GOT3 (cell line): Measurements from ENCODE around the gene NOTCH4.

Experiments used
- DNase-seq: peaks from one replicate; lab custom pipeline; 2025; ENCODE audit warnings: mixed read lengths; lab: John Stamatoyannopoulos, UW

The NOTCH4 gene

DNA sequence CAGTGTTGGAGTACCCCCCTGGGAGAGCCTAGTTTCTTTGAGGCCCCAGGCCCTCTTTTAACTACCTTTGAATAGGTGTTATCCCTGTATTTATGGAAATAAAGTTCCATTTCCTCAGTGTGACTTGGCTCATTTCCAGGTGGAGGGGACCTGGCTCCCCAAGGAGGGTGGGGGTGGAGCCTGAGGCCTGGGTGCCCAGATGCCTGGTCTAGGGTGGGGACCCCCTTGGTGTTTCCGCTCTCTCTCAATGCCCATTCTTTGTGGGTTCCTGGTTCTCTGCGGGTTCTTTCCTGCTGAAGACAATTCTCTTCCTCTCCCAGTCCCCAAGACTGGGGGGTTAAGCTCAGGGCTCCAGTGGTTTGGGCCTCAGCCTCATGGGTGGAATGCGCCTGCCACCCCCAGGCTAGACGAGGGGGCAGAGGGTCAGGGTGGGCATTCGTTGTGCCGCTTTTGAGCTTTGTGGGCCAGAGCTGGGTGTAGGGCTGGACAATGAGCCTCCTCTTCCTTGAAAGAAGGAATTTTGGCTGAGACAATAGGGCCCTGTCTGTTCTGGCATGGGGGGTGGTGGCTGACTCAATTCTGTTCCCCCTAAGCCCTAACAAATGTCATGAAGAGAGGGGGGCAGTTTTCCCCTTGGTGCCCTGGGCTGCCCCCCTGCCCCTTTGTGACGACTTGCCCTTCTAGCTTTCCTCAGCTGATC lies 60.2 kb downstream of the NOTCH4 start:
- DNase-seq = no peak

DNA sequence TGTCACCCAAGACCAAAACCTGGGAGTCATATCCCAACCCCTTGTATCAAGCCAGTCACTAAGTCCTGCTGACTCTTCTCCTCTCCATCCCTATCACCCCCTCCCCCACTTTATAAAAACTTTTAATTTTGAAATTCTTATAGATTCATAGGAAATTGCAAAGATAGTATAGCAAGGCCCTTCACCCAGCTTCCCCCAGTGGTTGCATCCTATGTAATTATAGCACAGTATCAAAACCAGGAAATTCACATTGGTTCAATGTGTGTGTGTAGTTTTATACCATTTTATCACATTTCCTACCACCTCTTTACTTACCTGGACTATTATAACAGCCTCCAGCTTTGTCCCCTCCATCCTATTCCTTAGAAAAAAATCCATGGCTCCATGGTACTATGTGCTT lies 65.8 kb downstream of the NOTCH4 start:
- DNase-seq = no peak

DNA sequence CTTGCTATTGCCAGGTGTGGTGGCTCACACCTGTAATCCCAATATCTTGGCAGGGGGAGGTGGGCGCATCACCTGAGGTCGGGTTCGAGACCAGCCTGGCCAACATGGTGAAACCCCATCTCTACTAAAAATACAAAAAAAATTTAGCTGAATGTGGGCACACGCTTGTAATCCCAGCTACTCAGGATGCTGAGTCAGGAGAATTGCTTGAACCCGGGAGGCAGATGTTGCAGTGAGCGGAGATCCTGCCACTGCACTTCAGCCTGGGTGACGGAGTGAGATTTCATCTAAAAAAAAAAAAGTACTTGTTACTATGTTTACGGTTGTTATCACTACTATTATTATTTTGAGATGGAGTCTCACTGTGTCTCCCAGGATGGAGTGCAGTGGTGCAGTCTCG lies 67.0 kb downstream of the NOTCH4 start:
- no peak for DNase-seq

DNA sequence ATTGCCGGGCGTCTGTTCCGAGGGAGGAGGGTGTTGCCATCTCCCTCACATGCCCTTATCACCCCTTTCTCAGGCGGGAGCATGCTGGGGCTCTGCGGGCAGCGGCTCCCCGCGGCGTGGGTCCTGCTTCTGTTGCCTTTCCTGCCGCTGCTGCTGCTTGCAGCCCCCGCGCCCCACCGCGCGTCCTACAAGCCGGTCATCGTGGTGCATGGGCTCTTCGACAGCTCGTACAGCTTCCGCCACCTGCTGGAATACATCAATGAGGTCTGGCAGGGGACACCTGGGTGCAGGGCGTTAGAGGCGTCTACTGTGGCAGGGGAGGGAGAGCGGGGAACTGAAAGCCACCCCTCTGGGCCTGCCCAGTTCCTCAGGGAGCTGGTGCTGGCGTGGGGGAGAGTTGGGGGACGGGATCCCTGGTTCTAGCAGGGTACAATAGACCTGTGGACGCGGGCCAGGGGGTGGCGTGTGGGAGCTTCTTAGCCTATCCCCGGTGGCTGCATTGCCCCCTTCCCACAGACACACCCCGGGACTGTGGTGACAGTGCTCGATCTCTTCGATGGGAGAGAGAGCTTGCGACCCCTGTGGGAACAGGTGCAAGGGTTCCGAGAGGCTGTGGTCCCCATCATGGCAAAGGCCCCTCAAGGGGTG lies 69.2 kb downstream of the NOTCH4 start:
- peak; percentile 26 for DNase-seq

DNA sequence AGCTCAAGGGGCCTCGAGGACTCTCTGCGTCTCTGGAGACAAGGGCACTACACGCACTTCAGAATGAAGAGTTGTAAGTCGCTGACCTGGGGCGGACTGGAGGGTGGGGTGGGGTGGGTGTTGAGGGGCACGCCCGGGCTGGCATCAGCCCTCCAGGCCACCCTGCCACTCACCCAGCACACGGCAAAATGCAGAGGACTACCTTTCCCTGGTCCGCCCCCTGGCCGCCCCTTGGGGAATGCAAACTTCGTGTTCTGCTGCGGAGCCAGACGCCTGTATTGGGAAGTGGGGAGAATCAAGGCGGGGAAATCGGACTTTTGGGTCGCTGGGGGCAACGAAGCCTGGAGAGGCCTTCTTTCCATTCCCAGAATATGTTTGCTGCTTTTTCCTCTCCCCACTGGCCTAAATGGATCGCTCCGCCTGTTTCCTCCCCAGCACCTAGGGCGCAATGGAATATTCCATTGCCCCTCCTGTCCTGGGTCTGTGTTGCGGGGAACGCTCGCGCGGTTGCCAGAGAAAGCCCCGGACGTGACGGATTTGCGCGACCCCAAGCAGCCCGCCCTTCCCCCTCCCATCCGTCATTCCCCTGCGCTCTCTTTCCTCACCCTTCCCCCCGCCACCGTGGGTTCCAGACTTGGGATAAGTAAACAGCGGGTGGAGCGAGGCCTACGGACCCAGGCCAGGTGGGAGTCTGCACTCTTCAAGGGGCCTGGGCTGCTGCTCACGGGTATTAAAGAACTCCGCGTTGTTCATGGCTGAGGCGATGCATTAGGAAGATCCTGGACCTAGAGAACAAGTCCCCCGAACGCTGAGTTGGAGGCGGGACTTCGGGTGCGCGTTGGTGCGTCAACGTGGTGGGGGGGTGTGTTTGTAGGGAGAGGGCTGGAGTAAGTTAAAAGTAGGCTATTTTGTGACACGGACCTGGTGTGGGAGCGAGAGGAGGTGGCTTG lies 70.0 kb downstream of the NOTCH4 start, which contains the start of gene PPT2:
Gene PPT2, plus strand, starts transcription at position 578 of the 950 bp plus-strand sequence. CDS start 454 bp downstream, outside the sequence.
- peak; percentile 49 for DNase-seq

DNA sequence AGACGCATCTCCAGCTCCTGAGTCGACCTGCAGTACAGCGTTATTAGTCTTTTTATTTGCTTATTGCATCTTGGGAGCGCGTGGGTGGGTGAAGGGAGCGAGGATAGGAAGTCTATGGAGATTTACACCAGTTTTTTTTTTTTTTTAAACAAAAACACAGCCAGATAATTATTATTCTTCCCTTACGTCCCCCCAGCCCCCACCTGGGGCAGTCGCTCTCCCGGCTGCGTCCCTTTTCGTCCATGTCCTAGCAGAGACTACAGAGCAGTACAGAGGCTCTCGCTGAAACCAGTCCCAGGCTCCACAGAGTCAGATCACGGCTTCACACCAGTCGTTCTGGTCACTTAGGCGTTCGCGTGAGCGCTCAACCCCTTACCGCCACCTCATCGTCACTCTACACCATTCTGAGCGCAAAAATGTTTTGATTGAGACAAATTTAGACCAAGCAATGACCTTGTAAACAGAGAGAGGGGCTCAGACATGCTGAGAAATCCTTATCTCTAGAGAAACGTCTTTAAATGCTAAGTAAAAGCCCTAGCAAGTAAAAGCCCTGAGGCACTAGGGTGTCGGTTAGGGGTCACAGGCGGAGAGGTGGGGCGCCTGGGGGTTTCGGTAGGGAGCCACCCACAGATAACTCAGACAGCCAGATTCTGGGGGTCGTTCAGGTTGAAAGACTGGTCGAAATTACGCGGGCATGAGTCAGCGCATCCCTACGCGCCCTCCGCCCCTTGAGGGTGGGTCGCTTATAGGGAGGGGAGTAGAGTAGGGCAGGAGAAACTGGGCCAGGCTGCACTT lies 70.9 kb downstream of the NOTCH4 start:
- DNase-seq = no peak

DNA sequence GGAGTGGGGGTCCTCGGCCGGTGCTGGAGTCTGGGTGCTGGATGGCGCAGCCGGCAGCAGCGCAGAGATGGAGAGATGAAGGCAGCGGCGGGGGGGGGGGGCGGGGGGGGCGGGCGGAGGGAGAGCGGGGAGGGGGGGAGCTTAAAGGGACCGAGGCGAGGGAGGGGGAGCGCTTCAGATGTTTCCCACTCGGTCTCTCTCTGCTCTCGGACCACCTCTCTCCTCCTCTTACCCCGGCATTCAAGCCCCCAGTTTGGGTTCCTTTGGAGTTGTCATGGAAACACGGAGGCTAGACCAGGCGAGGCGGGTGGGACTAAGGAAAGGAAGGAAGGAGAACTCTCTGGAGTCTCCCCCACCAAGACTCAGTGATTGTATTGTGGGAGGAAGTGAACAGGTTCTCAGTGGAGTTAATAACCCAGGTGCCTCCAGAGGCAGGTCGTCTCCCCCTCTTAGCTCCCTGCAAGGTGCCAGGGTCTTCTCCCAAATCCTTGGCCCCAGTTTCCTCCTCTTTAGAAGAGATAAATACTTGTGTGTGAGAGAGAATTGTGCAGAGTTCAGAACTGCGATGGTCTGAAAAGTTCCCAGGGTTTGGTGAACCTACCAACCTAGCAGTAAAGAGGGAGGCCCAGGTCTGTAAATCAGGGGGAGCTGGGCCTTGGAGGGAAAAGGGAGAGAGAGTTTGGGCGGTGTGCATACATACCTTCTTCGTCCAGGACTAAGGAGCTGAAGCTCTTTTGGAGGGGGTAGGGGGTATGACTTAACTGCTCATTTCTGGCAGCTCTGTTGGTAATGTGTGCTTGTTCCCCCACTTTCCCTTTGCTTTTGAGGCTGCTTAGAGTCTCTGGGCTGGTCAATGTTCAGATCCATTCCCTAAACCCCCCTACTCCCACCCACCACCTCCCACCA lies 71.8 kb downstream of the NOTCH4 start, which contains the start of gene PRRT1:
Gene PRRT1, minus strand, starts transcription at position 77 of the 906 bp plus-strand sequence. CDS start 112 bp downstream, outside the sequence.
- DNase-seq = no peak

DNA sequence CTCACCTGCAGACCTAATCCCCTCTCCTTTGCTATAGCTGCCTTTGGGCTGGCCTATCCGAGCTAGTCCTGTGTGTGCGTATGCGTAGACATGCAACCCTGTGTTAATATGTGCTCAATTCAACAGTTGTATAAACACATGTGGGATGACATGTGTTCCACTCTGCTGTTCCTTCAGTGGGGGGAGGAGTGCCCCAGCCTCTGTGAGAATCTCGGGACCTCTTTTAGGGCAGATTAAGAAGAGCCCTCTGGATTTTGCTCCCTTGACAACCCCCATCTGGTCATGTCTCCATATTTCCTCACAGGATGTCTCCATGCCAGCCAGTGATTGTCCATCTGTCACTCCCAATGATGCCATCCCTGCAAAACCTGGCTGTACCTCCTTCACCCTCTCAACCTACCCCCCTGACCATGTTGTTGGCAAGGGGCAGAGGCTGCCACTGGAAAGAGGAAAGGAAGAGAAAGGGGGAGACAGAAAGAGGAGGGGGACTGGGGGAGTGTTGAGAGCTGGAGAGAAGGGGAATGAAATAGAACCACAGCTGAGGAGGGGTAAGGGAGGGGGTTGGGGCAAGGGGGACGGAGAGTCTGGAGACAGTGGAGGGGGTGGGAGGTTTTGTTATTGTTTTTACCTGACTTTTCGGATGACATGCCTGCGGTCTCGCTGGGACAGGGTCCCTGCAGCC lies 72.5 kb downstream of the NOTCH4 start:
- DNase-seq = no peak

DNA sequence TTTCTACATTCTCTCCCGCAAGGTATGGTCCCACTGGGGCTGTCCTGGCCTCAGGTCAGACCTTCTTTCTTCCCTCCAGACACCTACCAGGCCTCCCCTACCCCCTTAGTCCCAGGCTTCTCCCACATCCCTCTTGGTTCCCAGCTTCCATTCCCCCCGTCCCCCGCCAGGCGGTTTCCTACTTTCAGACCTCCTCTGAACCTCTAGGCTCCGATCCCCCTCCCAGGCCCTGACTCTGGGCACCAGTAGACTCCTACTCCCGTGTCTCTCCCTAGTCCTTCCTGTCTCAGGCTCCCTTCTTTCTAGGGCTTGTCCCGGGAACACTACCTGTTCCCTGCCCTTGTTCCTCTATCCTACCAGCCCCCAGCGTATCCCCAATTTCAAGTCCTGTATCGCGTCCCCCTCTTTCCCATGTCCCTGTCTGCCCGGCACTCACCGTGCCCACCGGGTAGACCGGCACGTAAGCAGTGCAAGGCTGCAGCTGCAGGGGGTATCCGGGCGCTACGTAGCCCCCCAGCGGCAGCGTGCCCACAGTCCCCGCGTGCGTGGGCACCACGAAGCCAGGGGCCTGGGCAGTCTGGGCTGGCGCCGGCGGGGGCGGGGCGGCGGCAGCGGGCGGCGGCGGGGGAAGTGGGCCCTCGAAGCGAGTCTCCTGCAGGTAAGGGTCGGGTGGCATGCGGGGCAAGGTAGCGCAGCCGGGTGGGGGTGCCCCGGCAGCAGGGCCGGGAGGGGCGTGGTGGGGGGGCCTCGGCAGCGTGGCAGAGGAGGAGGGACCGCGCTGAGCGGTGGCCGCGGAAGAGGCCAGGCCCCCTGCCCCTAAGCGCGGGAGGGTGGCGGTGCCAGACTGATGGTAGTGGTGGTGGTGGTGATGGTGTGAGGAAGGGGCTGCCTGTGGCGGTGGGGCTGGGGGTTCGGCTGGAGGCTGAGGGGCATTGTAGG lies 73.7 kb downstream of the NOTCH4 start:
- no peak for DNase-seq

DNA sequence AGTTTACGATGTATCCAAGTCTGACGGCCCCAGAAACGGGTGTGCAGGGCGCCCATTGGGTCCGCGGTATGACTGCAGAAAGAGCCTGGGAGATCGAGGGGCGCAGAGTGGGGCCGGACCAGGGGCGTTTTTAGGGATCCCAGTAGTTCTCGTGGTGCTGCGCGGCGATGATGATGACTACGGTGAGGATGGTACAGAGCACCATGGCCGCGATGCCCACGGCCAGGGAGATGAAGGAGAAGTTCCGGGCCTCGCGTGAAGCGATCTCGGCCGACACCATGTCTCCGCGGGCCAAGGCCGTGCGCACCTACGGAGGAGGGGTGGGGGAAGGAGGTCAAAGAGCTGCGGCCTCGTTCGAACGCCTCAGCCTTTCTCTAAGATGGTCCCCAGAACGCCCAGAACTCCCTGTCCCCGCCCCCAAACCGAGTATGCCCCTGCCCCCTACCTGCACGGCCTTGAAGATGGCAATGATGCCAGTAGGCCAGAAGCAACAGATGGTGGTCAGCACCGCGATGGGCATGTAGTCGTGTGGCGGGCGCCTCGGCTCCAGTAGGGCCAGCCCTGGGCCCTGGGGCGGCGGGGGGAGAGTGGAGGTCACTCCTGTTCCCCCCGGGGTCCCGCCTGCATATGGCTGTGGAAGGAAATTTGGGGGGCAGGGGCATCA lies 74.6 kb downstream of the NOTCH4 start:
- no peak for DNase-seq

DNA sequence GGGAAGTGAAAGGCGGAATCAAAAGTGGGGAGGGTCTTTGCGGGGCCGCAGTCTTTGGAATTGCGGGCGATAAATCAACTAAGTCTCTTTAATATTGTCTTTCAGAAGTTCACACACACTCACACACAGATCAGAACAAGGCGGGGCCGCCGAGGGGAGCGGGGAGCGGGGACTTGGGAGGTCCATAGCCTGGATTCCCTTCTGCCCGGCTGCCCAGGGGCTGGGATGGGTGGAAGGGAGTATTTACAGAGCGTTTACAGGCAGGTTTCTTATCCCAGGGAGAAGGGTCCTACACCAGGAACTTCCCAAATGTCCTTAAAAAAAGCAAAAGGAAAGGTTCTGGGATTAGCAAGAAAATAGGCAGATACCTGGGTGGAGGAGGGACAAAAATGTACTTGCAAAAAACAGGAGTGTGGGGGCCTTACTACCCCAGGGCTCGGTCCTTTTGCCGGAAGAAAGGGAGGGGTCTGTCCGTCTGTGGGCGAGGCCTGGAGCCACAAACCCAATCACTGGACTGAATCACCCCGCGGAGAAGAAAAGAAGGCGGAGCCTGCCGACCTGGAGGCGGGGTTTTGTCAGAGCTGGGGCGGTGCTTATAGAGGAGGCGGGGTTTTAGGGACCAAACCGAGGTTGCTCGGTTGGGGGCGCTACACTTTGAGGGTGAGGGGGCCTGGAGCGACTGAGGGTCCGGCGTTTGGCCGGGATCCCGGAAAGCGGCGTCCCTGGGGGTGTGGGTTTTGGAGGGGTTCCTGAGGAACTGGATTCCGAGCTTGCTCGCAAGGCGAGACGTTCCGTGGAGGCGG lies 75.4 kb downstream of the NOTCH4 start:
- no peak for DNase-seq

DNA sequence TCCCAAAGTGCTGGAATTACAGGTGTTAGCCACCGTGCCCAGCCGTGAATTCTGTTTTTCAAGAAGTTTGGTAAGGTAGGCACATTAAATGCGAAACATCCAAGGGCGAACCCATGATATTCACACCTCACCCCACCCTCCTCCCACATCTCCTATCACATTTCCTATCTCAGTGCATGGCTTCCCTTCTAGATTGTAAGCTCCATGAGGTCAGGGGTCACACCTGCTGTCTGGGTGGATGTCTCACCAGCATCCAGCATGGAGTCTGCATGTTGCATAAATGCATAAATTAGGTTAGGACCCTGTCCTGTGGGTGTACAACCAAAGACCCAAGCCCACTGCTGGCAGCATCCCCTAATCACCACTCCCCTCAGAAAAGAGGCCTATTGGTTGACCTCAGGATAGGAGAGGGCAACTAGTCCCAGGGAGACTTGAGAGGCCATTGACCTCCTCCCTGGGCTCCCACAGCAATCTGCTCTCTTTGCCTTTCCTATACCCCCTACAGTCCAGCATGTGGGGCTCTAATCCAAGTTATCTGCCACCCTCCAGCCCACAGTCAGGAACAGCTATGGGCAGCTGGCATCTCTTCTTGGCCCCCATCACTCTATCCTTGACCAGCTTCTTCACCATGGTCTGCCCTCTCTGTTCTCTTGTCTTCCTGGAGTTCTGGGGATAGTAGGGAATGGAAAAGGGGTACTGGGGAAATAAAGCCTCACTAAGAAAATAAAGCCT lies 76.3 kb downstream of the NOTCH4 start:
- DNase-seq = no peak

DNA sequence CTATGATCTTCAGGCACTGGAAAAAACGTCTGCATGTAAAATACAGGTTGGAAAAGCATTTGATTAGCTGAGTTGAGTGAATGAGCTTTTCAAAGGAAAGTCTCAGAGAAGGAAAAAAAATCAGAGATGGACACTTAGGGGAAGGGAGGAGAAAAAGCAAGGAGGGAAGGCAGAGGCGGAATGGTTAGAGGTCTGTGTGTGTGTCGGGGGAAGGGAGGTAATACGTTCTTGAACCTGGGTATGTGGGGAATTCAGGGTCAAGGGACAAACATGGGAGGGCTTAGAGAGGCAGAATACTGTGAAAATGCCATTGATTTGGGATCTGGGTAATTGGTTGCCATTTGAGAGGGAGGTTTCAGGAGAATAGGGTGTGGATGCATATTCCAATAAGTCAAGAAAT lies 77.2 kb downstream of the NOTCH4 start:
- no peak for DNase-seq

DNA sequence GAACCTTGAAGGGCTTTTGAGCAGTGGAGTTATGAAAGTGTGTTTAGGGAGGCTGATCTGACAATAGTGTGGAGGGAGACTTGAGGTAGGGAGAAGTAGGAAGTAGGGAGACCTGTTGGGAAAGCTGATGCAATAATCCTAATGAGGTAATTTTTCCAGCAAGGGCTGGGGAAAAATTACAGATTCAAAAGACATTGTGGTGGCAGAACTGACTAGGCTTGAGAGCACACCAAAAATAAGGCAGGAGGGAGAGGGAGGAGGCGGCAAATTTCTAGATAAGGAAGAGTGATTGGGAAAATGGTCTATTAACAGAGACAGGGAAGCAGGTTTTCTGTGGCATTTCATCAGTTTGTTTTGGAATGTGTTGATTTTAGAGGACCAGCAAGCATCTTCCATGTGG lies 77.6 kb downstream of the NOTCH4 start:
- DNase-seq = no peak
